Mesangial cell (primary cell): ENCODE results near the gene ZNF570. TPM values are rescaled to one million over a fixed set of nuclear protein-coding genes. Genes with fewer than 3 reads are reported as not detected.

Experiments
- total RNA-seq: library from RNA; depleted of rRNA; stranded (reverse); fragments of >200 nt; gene quantifications from 2 replicates; pipeline ENCODE4 v1.2.3, GENCODE V29; 2015

Gene ZNF570
- 1.3 and 6.0 TPM in 2 replicates for total RNA-seq

GRCh38 chr19:37468961-37469777 lies at the start of gene ZNF570:
ZNF570 (plus strand) TSS chr19:37469356; CDS start chr19:37470355, 999 bp downstream.

GRCh38 chr19:37466798-37467607 lies 2.2 kb upstream of the ZNF570 start, which contains the start of gene ZNF569:
ZNF569 (minus strand) TSS chr19:37467444; CDS start chr19:37444921, 22,523 bp downstream.

GRCh38 chr19:37506387-37507166 lies 37.4 kb downstream of the ZNF570 start, which contains the start of gene ZNF793:
ZNF793 (plus strand) TSS chr19:37506939; CDS start chr19:37523440, 16,501 bp downstream.

Other genes starting within 250 kb of the ZNF570 start
- gene ZNF527, start 98.3 kb upstream of the ZNF570 start, total RNA-seq, result 1.3 and 1.8 TPM in 2 replicates
- 4.7 and 7.6 TPM in 2 replicates for gene ZNF569, start 1.9 kb upstream of the ZNF570 start, total RNA-seq
- gene ZNF793, start 37.6 kb downstream of the ZNF570 start, total RNA-seq, result 1.1 and 3.3 TPM in 2 replicates
- 0.65 and 1.9 TPM in 2 replicates for gene ZNF571, start 125.4 kb downstream of the ZNF570 start, total RNA-seq
- gene ZNF540, start 125.5 kb downstream of the ZNF570 start, total RNA-seq, result 0.16 and 0.76 TPM in 2 replicates
- gene ZFP30, start 186.1 kb downstream of the ZNF570 start, total RNA-seq, result 3.9 and 10.4 TPM in 2 replicates